Endothelial cell of umbilical vein (primary cell): ENCODE measurements around the gene USH2A. TPM values are rescaled to one million over a fixed set of nuclear protein-coding genes. Genes with fewer than 3 reads are reported as not detected.

Source experiments
- BruUV-seq: library from RNA; stranded (reverse); fragments of 400-500 nt; replicated peaks from 2 replicates; lab custom pipeline; 2021; lab: Mats Ljungman, UMichigan
- CTCF ChIA-PET: fragments of 300-600, 350-600 bp; sonication (Branson Sonifier 250); formaldehyde crosslinking; loops from one replicate; lab custom pipeline; 2021; ENCODE audit warnings: antibody characterized with exemption, inconsistent platforms; lab: Charles Lee
- POLR2A ChIA-PET: fragments of 300-600, 350-600 bp; sonication (Branson Sonifier 250); formaldehyde crosslinking; loops from one replicate; lab custom pipeline; 2021; ENCODE audit warnings: antibody characterized with exemption, inconsistent platforms; lab: Charles Lee
- DNase-seq: peaks from one replicate; pipeline ENCODE4 v3.0.0-alpha.2; 2011; ENCODE audit warnings: low read depth, low spot score
- FAIRE-seq: peaks from 2 replicates; lab custom pipeline; 2011; peaks lifted over from hg19 to GRCh38; lab: Jason Lieb, UNC
- H2AFZ ChIP-seq: 2 replicates; pipeline ENCODE4 v1.6.0; 2012; ENCODE audit warnings: low read depth, low read length, control low read depth, inconsistent platforms
- H3K27ac ChIP-seq: 2 replicates; pipeline ENCODE4 v1.5.1; 2011; ENCODE audit warnings: low read depth, mild to moderate bottlenecking, control low read depth, low read length, moderate library complexity; ENCODE audit not compliant: insufficient read depth
- H3K27me3 ChIP-seq, 2 experiments: 2 replicates each; pipeline versions ENCODE4 v1.6.0 to v1.6.1; 2011; ENCODE audit warnings: low read length in 2 of 2, mixed read lengths in 1 of 2; ENCODE audit not compliant: control insufficient read depth in 2 of 2, insufficient read depth in 2 of 2
- H3K36me3 ChIP-seq, 2 experiments: 2 replicates in 1 of 2; 3 replicates in 1 of 2; pipeline ENCODE4 v1.5.1; 2011; ENCODE audit warnings: low read length in 2 of 2, mild to moderate bottlenecking in 1 of 2, moderate library complexity in 1 of 2; ENCODE audit not compliant: control insufficient read depth in 2 of 2, insufficient read depth in 2 of 2; ENCODE audit errors: extremely low read depth in 1 of 2
- H3K4me1 ChIP-seq: 3 replicates; pipeline ENCODE4 v1.5.1; 2011; ENCODE audit warnings: mild to moderate bottlenecking, low read length; ENCODE audit not compliant: control insufficient read depth, insufficient read depth; ENCODE audit errors: extremely low read depth
- H3K4me2 ChIP-seq: 2 replicates; pipeline ENCODE4 v1.6.1; 2011; ENCODE audit warnings: low read length, control low read depth, mixed read lengths; ENCODE audit not compliant: insufficient read depth
- H3K4me3 ChIP-seq, 3 experiments: fragments of 200-600 bp in 1 of 3; sonication (generic), shearing (Covaris generic) in 1 of 3; replicated peaks in 1 of 3; 2 replicates each; pipeline ENCODE4 v1.5.1; 2011 to 2016; ENCODE audit warnings: control low read depth in 3 of 3, low read length in 3 of 3, mild to moderate bottlenecking in 2 of 3, inconsistent platforms in 1 of 3, low read depth in 1 of 3, moderate library complexity in 1 of 3; ENCODE audit not compliant: insufficient read depth in 1 of 3
- H3K79me2 ChIP-seq: 2 replicates; pipeline ENCODE4 v1.6.0; 2012; ENCODE audit warnings: low read length, inconsistent platforms; ENCODE audit not compliant: control insufficient read depth, insufficient read depth
- H3K9ac ChIP-seq: replicated peaks from 2 replicates; pipeline ENCODE3; 2011; ENCODE audit warnings: low read length, control low read depth; ENCODE audit not compliant: insufficient read depth; ENCODE audit errors: extremely low read depth
- H3K9me1 ChIP-seq: replicated peaks from 3 replicates; pipeline ENCODE4 v1.6.0; 2011; ENCODE audit warnings: mild to moderate bottlenecking, low read length; ENCODE audit not compliant: control insufficient read depth, insufficient read depth; ENCODE audit errors: extremely low read depth
- H3K9me3 ChIP-seq: replicated peaks from 2 replicates; pipeline ENCODE4 v1.5.1; 2012; ENCODE audit warnings: low read length, inconsistent platforms; ENCODE audit not compliant: control insufficient read depth, insufficient read depth
- H4K20me1 ChIP-seq: replicated peaks from 2 replicates; pipeline ENCODE3; 2011; ENCODE audit warnings: mild to moderate bottlenecking, low read length; ENCODE audit not compliant: control insufficient read depth, insufficient read depth; ENCODE audit errors: extremely low read depth
- EZH2 ChIP-seq: IDR thresholded peaks from 2 replicates; pipeline ENCODE4 v1.6.1; 2012; ENCODE audit warnings: borderline replicate concordance, low read depth, mild to moderate bottlenecking, moderate library complexity, low read length, inconsistent platforms; ENCODE audit not compliant: severe bottlenecking
- FOS ChIP-seq: IDR thresholded peaks from 2 replicates; pipeline ENCODE4 v1.6.1; 2011; ENCODE audit warnings: mild to moderate bottlenecking, low read length, moderate library complexity, borderline replicate concordance; ENCODE audit not compliant: insufficient read depth
- GATA2 ChIP-seq: IDR thresholded peaks from 2 replicates; pipeline ENCODE4 v1.7.0; 2011; ENCODE audit warnings: low read depth, mild to moderate bottlenecking, moderate library complexity, mixed read lengths, low read length; ENCODE audit not compliant: insufficient read length, insufficient read depth
- JUN ChIP-seq: IDR thresholded peaks from 2 replicates; pipeline ENCODE4 v1.6.1; 2011; ENCODE audit warnings: borderline replicate concordance, low read depth; ENCODE audit not compliant: insufficient read length, insufficient read depth
- MYC ChIP-seq: IDR thresholded peaks from one replicate; pipeline ENCODE4 v1.6.1; 2011; ENCODE audit warnings: mild to moderate bottlenecking, low read depth, low read length
- POLR2A ChIP-seq: IDR thresholded peaks from 2 replicates; pipeline ENCODE4 v1.6.1; 2012; ENCODE audit warnings: low read depth, mild to moderate bottlenecking, control low read depth, low read length
- POLR2AphosphoS5 ChIP-seq: IDR thresholded peaks from 2 replicates; pipeline ENCODE4 v1.6.1; 2012; ENCODE audit warnings: low read depth, mild to moderate bottlenecking, control low read depth, low read length, moderate library complexity; ENCODE audit not compliant: insufficient read depth
- dilution Hi-C: fragments of 300-500 bp; cut with MboI; formaldehyde crosslinking; loops from one replicate; pipeline ENCODE4 v1.15.0; 2019; ENCODE audit warnings: low sequenced_read_pairs; ENCODE audit not compliant: extremely low pct_ligation_motif_present
- intact Hi-C: fragments of 100-400 bp; cut with micrococcal nuclease; formaldehyde crosslinking; loops from one replicate; pipeline ENCODE4 v1.10.0; 2022
- polyA plus RNA-seq, 4 experiments: library from polyadenylated mRNA; depleted of rRNA in 3 of 4; stranded (reverse) in 3 of 4; unstranded in 1 of 4; fragments of >200 nt; gene quantifications; 2 replicates each; pipeline versions ENCODE4 v1.2.1 to v1.2.3, GENCODE V29; 2011 to 2012; ENCODE audit warnings: missing spikeins in 1 of 4
- total RNA-seq: library from RNA; stranded (reverse); gene quantifications from 2 replicates; pipeline ENCODE4 v1.2.3, GENCODE V29; 2021
- TF ChIP-seq, protein P1 (sequence below): IDR thresholded peaks from 2 replicates; pipeline ENCODE4 v1.6.1; 2011; ENCODE audit not compliant: insufficient read depth, insufficient read length
- TF ChIP-seq, protein P2 (sequence below), 2 donors: IDR thresholded peaks; 1 replicate in 1 of 2; 2 replicates in 1 of 2; pipeline ENCODE4 v1.5.1; 2011; ENCODE audit warnings: low read length in 2 of 2, mild to moderate bottlenecking in 2 of 2, moderate library complexity in 2 of 2, control low read depth in 1 of 2, inconsistent platforms in 1 of 2, low read depth in 1 of 2; ENCODE audit not compliant: insufficient read depth in 1 of 2; ENCODE audit errors: extremely low read depth in 1 of 2

The USH2A gene
- total and polyA plus RNA-seq, 2 donors (not counting 3 experiments of a cell fraction or from before 2014, with no cell fraction given) = not detected

DNA sequence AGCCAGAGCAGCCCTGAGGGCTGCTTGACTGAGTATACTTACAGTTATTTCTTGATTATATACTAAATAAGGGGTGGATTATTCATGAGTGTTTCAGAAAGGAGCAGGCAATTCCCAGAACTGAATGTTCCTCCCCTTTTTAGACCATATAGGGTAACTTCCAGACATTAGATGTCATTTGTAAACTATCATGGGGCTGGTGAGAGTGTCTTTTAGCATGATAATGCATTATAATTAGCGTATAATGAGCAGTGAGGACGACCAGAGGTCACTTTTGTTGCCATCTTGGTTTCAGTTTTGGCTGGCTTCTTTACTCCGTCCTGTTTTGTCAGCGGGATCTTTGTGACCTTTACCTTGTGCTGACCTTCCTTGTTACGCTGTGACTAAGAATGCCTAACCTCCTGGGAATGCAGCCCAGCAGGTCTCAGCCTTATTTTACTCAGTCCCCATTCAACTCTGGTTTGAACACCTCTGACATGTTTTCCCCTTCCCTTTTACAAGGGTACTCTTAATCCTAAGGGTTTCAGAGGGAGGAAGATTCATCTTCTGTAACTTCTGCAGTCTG lies 840.0 kb downstream of the USH2A start:
- dilution Hi-C loops (no loop called here), intact Hi-C loops (no loop called here)
- BruUV-seq = no TSS peak
- Histone ChIP-seq H3K79me2 (no peaks in the 10 kb centered on the region), H3K4me1 (peaks cover 7% of the 10 kb centered on the region), H3K27ac (no peak overlapping the region), H3K4me3 (no peak overlapping the region), H3K4me2 (peak overlapping the region; percentile 66), H3K27me3 (no peaks in the 10 kb centered on the region), H3K9me3 (no peaks in the 10 kb centered on the region), H3K36me3 (peaks cover 0 to 7% of the 10 kb centered on the region in 2 experiments), H4K20me1 (no peaks in the 10 kb centered on the region), H3K9ac (no peak overlapping the region), H2AFZ (no peak overlapping the region), H3K9me1 (no peaks in the 10 kb centered on the region)
- FAIRE-seq (peak; percentile 57), DNase-seq (peak; percentile 49)
- TF ChIP-seq JUN = no peak
- no peak for TF ChIP-seq EZH2
- TF ChIP-seq, protein P1, sequence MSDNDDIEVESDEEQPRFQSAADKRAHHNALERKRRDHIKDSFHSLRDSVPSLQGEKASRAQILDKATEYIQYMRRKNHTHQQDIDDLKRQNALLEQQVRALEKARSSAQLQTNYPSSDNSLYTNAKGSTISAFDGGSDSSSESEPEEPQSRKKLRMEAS = no peak
- TF ChIP-seq FOS = no peak
- TF ChIP-seq, protein P2, sequence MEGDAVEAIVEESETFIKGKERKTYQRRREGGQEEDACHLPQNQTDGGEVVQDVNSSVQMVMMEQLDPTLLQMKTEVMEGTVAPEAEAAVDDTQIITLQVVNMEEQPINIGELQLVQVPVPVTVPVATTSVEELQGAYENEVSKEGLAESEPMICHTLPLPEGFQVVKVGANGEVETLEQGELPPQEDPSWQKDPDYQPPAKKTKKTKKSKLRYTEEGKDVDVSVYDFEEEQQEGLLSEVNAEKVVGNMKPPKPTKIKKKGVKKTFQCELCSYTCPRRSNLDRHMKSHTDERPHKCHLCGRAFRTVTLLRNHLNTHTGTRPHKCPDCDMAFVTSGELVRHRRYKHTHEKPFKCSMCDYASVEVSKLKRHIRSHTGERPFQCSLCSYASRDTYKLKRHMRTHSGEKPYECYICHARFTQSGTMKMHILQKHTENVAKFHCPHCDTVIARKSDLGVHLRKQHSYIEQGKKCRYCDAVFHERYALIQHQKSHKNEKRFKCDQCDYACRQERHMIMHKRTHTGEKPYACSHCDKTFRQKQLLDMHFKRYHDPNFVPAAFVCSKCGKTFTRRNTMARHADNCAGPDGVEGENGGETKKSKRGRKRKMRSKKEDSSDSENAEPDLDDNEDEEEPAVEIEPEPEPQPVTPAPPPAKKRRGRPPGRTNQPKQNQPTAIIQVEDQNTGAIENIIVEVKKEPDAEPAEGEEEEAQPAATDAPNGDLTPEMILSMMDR (IDR thresholded peaks at IDR 0.05; ENCODE audit: extremely low read depth in 1 of 2, insufficient read depth in 1 of 2, low read depth in 1 of 2, low read length in 2 of 2) = no peak
- TF ChIP-seq POLR2A = no peak
- no peak for TF ChIP-seq MYC
- TF ChIP-seq POLR2AphosphoS5 = no peak
- no peak for TF ChIP-seq GATA2
- POLR2A ChIA-PET = no interaction called here
- CTCF ChIA-PET = no interaction called here
